Measurements from ENCODE around the gene NREP.

NREP gene

GRCh38 chr5:111699324-111699723 lies 57.7 kb downstream of the NREP start:
- in situ Hi-C loops (cut with HindIII; ENCODE audit: low sequenced_read_pairs): no loop called here

- in situ Hi-C loops (cut with HindIII; ENCODE audit: low sequenced_read_pairs): no loop called here
Observed at GRCh38 chr5:111697881-111698757, 58.9 kb downstream of the NREP start.

GRCh38 chr5:111697215-111697614 lies 59.8 kb downstream of the NREP start:
- in situ Hi-C loops (cut with HindIII; ENCODE audit: low sequenced_read_pairs): no loop called here

- in situ Hi-C loops (cut with HindIII; ENCODE audit: low sequenced_read_pairs): no loop called here
Observed at GRCh38 chr5:111695991-111696390, 61.0 kb downstream of the NREP start.

GRCh38 chr5:111694133-111694532 lies 62.9 kb downstream of the NREP start:
- in situ Hi-C loops (cut with HindIII; ENCODE audit: low sequenced_read_pairs): no loop called here

GRCh38 chr5:111691914-111692313 lies 65.1 kb downstream of the NREP start:
- in situ Hi-C loops (cut with HindIII; ENCODE audit: low sequenced_read_pairs): no loop called here

GRCh38 chr5:111691508-111691907 lies 65.5 kb downstream of the NREP start:
- in situ Hi-C loops (cut with HindIII; ENCODE audit: low sequenced_read_pairs): no loop called here

- in situ Hi-C loops (cut with HindIII; ENCODE audit: low sequenced_read_pairs): no loop called here
Observed at GRCh38 chr5:111689357-111689935, 67.5 kb downstream of the NREP start.

- in situ Hi-C loops (cut with HindIII; ENCODE audit: low sequenced_read_pairs): no loop called here
Observed at GRCh38 chr5:111685969-111686368, 71.0 kb downstream of the NREP start.

GRCh38 chr5:111682641-111683040 lies 74.4 kb downstream of the NREP start:
- in situ Hi-C loops (cut with HindIII; ENCODE audit: low sequenced_read_pairs): no loop called here

- in situ Hi-C loops (cut with HindIII; ENCODE audit: low sequenced_read_pairs): no loop called here
Observed at GRCh38 chr5:111682121-111682520, 74.9 kb downstream of the NREP start.

- in situ Hi-C loops (cut with HindIII; ENCODE audit: low sequenced_read_pairs): no loop called here
Observed at GRCh38 chr5:111681414-111682120, 75.4 kb downstream of the NREP start.

GRCh38 chr5:111680737-111681413 lies 76.1 kb downstream of the NREP start:
- in situ Hi-C loops (cut with HindIII; ENCODE audit: low sequenced_read_pairs): no loop called here

GRCh38 chr5:111679611-111680010 lies 77.4 kb downstream of the NREP start:
- in situ Hi-C loops (cut with HindIII; ENCODE audit: low sequenced_read_pairs): no loop called here
